ENCODE measurements around the gene USP13.

DNA sequence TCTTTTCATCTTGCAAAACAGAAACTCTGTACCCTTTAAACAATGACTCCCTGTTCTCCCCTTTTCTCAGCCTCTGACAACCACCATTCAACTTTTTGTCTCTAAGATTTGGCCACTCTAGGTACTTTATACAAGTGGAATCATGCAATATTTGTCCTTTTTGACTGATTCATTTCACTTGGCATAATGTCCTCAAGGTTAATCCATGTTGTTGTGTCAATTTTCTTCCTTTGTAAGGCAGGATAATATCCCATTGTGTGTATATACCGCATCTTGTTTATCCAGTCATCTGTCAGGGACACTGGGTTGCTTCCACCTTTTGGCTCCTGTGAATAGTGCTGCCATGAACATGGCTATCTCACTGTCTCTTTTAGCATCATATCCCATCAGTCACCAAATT is 10.3 kb downstream of the USP13 start:
- TF ChIP-seq, protein P1, sequence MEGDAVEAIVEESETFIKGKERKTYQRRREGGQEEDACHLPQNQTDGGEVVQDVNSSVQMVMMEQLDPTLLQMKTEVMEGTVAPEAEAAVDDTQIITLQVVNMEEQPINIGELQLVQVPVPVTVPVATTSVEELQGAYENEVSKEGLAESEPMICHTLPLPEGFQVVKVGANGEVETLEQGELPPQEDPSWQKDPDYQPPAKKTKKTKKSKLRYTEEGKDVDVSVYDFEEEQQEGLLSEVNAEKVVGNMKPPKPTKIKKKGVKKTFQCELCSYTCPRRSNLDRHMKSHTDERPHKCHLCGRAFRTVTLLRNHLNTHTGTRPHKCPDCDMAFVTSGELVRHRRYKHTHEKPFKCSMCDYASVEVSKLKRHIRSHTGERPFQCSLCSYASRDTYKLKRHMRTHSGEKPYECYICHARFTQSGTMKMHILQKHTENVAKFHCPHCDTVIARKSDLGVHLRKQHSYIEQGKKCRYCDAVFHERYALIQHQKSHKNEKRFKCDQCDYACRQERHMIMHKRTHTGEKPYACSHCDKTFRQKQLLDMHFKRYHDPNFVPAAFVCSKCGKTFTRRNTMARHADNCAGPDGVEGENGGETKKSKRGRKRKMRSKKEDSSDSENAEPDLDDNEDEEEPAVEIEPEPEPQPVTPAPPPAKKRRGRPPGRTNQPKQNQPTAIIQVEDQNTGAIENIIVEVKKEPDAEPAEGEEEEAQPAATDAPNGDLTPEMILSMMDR (IDR thresholded peaks at IDR 0.05; ENCODE audit: low read depth, low read length), result no peak
- TF ChIP-seq EZH2phosphoT487 (IDR thresholded peaks at IDR 0.05; ENCODE audit: low read depth), result no peak

Data from OCI-LY3 (cell line).